Measurements from ENCODE around the gene PPIL4.

The PPIL4 gene

DNA sequence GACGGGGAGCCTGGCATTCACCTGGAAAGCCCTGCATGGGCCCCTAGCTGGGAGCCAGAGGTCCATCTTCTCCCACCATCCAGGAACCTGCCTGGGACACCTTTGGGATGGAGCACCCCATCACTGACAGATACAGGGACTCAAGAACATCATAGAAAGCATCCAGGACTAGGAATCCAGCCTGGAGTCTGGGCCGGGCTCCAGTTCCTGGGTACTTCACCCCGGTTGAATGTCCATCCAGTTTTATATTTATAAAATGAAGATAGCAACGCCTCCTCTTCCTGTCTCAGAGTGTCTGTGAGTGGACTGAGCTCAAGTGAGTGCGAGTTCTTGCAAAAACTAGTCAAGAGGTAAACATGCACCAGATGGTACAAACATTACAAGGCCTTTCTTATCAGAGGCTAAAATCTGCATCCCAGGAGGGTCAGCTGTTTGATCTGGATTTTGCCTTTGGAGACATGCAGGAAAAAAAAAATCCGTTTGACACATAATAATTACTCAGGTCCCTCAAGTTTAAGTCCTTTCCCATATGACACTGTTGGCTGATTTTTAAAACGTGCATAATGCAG is 88.4 kb downstream of the PPIL4 start:
- FAIRE-seq = no peak

DNA sequence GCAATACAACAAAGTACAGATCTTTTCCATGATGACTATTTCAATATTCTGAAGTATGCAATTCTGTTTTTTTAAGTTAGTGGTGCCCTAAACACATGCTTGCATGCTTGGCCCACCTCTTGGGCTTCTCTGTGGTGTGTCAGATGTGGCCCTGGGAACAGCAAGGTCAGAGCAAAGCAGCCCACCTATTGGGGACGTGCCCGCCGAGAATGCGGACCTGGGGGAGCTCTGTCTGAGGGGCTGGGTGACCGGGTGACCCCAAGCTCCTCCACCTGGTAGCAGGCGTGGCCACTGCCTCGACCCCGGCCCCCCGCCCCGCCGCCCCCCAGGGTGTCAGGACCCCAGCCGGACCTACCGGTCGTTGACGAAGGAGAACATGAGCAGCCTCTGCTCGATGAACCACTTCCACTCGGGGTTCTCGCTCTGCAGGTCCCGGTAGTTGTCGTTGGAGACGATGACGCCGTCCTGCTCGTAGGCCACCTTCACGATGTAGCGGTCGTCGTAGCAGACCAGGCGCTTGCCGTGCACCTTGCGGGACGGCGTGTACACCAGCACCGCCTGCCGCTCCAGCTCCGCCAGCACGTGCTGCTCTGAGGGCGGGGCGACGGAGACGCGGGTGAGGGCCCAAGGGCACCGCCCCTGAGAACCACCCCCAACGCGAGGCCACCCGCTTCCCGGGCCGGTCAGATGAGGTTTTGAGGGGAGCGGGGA is 89.4 kb downstream of the PPIL4 start:
- FAIRE-seq = no peak

- no peak for FAIRE-seq
Observed at GRCh38 chr6:149455031-149455732, 90.7 kb downstream of the PPIL4 start.
